ENCODE data around the gene SLC24A3. TPM values are rescaled to one million over a fixed set of nuclear protein-coding genes. Genes with fewer than 3 reads are reported as not detected.

The SLC24A3 gene
- total RNA-seq, 1 donor from 2014 or later = 0.62 TPM

GRCh38 chr20:19291818-19292132 lies 79.3 kb downstream of the SLC24A3 start:
- ATAC-seq (no peak), DNase-seq (no peak)
- intact Hi-C loops (cut with micrococcal nuclease) = no loop called here

- DNase-seq (no peak), ATAC-seq (no peak)
- intact Hi-C loops (cut with micrococcal nuclease) = no loop called here
Observed at GRCh38 chr20:19292254-19292653, 79.8 kb downstream of the SLC24A3 start.

GRCh38 chr20:19295076-19295475 lies 82.6 kb downstream of the SLC24A3 start:
- intact Hi-C loops (cut with micrococcal nuclease) = no loop called here
- no peak for DNase-seq
- ATAC-seq = no peak

- DNase-seq = no peak
- intact Hi-C loops (cut with micrococcal nuclease) = no loop called here
- ATAC-seq = no peak
Observed at GRCh38 chr20:19298652-19299051, 86.2 kb downstream of the SLC24A3 start.

- DNase-seq = no peak
- intact Hi-C loops (cut with micrococcal nuclease) = no loop called here
- no peak for ATAC-seq
Observed at GRCh38 chr20:19300395-19300794, 88.0 kb downstream of the SLC24A3 start.

GRCh38 chr20:19301142-19301541 lies 88.7 kb downstream of the SLC24A3 start:
- intact Hi-C loops (cut with micrococcal nuclease) = no loop called here
- ATAC-seq (no peak), DNase-seq (no peak)

- ATAC-seq = no peak
- intact Hi-C loops (cut with micrococcal nuclease) = no loop called here
- DNase-seq = no peak
Observed at GRCh38 chr20:19301843-19302242, 89.4 kb downstream of the SLC24A3 start.

- DNase-seq (no peak), ATAC-seq (no peak)
- intact Hi-C loops (cut with micrococcal nuclease) = no loop called here
Observed at GRCh38 chr20:19302714-19303113, 90.3 kb downstream of the SLC24A3 start.

GRCh38 chr20:19304389-19304788 lies 91.9 kb downstream of the SLC24A3 start:
- intact Hi-C loops (cut with micrococcal nuclease) = no loop called here
- DNase-seq = no peak
- no peak for ATAC-seq

- ATAC-seq = peak; percentile 69
- no peak for DNase-seq
- intact Hi-C loops (cut with micrococcal nuclease) = no loop called here
Observed at GRCh38 chr20:19304886-19305415, 92.5 kb downstream of the SLC24A3 start.

GRCh38 chr20:19308146-19308545 lies 95.7 kb downstream of the SLC24A3 start:
- DNase-seq = no peak
- intact Hi-C loops (cut with micrococcal nuclease) = no loop called here
- no peak for ATAC-seq

- ATAC-seq (no peak), DNase-seq (no peak)
- intact Hi-C loops (cut with micrococcal nuclease) = no loop called here
Observed at GRCh38 chr20:19310541-19310940, 98.1 kb downstream of the SLC24A3 start.

GRCh38 chr20:19313342-19314069 lies 101.1 kb downstream of the SLC24A3 start:
- no peak for DNase-seq
- intact Hi-C loops (cut with micrococcal nuclease) = no loop called here
- no peak for ATAC-seq

- ATAC-seq (no peak), DNase-seq (no peak)
- intact Hi-C loops (cut with micrococcal nuclease) = no loop called here
Observed at GRCh38 chr20:19314621-19315020, 102.2 kb downstream of the SLC24A3 start.

GRCh38 chr20:19317237-19318069 lies 105.0 kb downstream of the SLC24A3 start:
- ATAC-seq (no peak), DNase-seq (no peak)
- intact Hi-C loops (cut with micrococcal nuclease) = no loop called here

GRCh38 chr20:19318610-19319009 lies 106.2 kb downstream of the SLC24A3 start:
- no peak for ATAC-seq
- intact Hi-C loops (cut with micrococcal nuclease) = no loop called here
- DNase-seq = no peak

GRCh38 chr20:19320005-19320404 lies 107.6 kb downstream of the SLC24A3 start:
- ATAC-seq (no peak), DNase-seq (no peak)
- intact Hi-C loops (cut with micrococcal nuclease) = no loop called here

GRCh38 chr20:19321176-19321575 lies 108.7 kb downstream of the SLC24A3 start:
- ATAC-seq (no peak), DNase-seq (no peak)
- intact Hi-C loops (cut with micrococcal nuclease) = no loop called here

GRCh38 chr20:19322061-19322985 lies 109.9 kb downstream of the SLC24A3 start:
- no peak for ATAC-seq
- DNase-seq = no peak
- intact Hi-C loops (cut with micrococcal nuclease) = no loop called here

GRCh38 chr20:19327401-19327800 lies 115.0 kb downstream of the SLC24A3 start:
- ATAC-seq (no peak), DNase-seq (no peak)
- intact Hi-C loops (cut with micrococcal nuclease) = no loop called here
